Inferior parietal cortex (tissue), 1 donor: ENCODE measurements around the gene SRRM2.

Source experiments
- DNase-seq: peaks from one replicate; pipeline ENCODE4 v3.0.0-alpha.2; 2016; ENCODE audit errors: extremely low spot score

The SRRM2 gene

DNA sequence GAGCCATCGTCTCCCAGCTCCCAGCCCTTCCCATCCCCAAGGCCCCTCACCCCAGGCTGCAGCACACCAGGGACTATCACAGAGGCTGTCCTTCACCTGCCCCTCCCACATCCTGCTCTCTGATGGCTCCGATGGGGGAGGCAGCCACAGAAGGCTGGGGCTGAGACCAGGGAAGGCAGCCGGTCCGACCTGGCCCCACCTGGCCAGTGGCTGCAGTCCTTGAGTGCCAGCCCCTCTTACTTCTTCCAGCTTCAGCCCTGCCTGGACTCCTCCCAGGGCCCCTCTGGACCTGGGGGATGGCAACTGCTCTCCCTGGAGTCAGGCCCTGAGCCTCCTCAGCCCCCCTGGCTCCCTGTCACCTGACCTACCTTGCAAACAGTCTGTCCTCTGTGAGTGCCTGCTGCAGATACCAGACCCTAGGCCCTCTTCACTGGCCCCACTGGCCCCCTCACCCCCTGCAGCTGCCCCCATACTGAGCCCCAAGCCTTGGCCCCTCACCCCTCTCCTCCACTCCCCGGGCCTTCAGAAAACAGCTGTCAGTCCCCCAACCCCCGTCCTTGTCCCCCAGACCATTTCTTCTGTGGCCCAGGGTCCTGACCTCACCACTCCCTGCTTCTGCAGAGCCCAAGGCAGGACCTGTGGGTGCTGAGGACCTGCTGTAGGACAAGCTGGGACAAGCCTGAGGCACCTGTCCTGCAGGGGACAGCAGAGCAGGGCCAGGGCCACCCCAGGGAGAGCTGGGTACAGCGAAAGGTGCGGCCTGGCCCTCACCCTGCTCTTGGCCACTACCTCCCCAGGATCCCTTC lies 12.6 kb upstream of the SRRM2 start:
- DNase-seq, result no peak

DNA sequence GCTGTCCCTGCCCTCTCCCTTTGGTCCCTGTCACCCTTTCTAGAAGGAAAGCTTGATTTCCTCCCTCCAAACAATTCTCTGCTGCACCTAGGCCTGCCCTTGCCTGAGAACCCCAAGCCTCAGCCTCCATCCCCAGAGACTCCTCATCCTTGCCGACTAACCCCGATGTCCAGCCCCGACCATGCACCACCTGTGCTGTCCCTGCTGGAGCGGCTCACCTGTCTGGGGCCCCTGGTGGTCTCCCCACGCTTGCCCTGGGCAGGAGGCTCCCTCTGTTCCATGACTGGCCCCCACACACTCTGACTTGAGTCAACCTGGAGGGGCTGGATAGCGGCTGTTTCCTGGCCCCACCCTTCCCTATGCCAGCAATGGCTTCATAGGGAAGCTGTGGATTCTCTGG lies 12.0 kb upstream of the SRRM2 start:
- DNase-seq, result no peak

DNA sequence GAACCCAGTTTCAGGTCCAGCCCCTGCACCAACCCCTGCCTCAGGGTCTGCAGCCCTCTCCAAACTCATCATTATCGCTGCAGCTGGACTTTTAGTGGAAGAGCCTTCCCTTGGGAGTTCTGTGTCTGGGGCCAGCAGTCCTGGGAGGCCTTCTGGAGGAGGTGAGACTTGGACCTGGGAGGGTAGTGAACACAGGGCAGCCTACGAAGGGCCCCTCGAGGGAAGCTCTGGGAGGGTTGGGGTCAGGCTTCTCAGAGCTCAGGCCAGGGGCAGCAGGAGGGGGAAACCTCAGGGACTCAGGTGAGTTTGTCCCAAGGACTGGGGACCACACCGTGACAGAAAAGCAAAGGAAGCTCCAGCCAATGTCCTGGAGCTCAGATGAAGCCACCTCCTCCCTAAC lies 11.3 kb upstream of the SRRM2 start:
- DNase-seq, result no peak

DNA sequence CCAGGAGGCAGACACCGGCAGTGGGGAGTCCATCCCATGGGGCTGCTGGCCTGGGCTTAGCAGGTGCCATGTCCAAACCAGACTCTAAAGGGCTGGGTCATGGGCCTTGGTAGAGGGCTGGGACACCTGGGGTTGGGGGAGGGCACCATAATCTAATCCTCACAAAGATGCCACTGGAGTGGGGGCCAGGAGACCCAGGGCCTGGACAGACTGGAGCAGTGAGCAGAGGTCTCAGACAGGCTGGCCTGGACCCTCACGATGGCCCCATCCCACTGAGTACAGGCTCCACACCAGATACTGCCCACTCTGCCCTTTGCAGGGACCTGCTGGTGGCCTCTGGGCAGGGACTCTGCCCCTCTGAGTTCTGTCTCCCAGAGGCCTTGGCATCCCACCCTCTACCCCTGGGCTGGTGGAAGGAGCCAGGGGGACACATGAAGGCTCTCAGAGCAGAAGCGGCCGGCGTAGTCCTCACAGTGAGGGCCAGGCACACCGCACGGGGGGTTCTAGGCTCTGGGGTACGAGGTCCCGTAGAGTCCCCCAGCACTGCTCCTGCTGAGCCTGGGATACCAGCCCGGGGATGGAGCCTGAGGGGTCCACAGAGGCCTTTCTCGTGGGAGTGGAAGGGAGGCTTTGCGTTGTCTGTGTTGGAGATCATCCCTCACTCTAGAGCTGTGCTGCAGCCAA lies 10.0 kb upstream of the SRRM2 start:
- no peak for DNase-seq

DNA sequence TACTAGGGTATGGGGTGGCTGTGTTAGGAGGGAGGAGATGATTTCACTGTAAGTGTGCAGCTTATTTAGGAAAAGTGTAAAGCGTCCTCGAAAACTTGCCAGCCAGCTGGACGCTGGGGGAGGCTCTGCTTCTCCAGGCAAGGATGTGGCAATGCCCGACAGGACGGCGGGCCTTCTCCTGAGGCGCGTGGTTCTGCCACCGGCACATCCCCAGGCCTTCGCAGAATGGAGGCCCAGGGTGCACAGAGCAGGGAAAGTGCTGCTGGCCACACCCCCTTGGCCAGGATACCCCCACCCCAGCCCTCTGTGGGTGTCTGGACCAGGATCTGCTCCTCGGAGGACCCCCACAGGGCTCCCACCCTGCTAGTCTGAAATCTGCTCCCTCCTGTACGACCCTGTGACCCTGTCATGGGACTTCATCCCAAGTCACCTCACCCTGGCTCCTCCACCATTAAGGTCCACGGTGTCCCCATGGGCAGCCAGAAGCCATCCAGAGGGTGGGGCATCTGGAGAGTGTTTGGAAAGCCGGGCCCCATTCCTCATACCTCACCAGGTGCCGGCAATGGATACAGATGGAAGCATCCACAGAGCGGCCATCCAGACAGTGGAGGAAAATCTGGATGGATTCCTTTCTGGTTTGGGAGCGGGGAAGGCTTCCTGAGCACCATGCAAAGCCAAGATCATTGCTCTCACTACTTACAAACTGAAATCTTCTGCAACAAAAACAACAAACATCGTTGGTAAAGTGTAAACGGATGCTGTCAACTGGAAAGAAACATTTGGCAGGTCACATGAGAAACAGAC lies 9.2 kb upstream of the SRRM2 start:
- no peak for DNase-seq

DNA sequence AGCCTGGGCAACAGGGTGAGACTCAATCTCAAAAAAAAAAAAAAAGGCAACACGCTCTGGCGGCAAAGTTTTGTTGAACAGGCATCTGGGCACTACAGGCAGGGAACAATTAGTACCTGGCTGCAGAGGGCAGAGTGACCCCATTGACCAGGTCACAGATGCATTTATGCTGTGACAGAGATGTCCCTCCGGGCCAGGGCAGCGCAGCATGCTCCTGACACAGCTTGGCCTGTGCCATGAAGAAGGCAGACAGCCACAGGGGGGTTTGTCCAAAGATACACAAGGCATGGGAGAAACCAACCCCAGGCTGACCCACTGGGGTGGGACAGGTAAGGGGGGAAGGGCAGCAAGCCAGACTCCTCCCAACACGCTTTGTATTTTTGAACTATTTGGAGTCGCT lies 7.7 kb upstream of the SRRM2 start:
- no peak for DNase-seq

DNA sequence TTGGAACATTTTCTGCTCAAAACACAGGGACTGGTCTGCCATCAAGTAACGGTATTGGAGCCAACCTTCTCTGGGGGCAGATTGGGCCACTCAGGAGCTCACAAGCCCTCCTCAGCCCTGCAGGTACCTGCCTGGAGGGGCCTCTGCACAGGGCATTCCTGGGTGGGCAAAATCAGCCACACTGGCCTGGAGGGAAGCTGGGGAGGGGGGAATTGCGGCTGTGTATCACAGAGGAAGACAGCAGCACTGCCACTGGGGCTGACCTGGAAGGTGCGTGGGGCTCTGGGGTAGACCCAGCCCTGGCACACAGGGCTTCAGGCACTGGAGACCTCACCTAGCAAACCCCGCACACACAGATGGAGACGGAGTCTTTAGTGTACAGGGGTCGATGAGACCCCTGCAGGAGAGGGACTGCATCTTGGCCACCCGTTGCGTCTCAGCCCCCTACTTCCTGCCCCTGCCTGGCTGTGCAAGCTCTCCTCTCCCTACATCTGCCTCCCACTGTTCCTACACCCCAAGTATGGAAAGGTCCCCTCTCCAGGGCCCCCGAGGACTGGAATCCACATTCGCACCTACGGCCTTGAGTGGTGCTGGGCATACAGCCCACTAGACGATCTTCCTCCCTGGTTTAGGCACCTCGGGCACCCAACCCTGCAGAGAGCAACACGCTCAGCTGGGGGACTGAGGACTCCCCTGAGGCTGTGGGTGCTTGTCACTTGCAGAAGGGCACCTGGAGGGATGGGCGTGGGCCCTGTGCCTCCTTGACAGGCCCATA lies 7.1 kb upstream of the SRRM2 start:
- DNase-seq, result no peak

DNA sequence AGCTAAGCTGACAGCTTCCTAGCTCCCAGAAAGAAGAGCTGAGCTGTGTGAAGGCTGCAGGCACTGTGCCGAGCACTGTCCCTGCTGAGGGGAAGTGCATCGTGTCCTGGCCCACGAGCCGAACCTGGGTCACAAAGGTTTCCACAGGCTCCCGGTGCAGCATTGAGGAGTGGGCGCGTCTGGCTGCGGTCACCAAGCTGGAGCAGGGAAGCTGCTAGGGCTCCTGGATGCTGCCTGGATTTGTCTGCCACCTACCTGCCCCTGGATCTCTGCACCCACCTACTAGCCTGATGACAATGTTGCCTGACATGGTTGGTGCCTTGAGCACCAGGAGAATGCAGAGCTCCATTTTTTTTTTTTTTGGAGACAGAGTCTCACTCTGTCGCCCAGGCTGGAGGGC lies 6.5 kb upstream of the SRRM2 start:
- no peak for DNase-seq

DNA sequence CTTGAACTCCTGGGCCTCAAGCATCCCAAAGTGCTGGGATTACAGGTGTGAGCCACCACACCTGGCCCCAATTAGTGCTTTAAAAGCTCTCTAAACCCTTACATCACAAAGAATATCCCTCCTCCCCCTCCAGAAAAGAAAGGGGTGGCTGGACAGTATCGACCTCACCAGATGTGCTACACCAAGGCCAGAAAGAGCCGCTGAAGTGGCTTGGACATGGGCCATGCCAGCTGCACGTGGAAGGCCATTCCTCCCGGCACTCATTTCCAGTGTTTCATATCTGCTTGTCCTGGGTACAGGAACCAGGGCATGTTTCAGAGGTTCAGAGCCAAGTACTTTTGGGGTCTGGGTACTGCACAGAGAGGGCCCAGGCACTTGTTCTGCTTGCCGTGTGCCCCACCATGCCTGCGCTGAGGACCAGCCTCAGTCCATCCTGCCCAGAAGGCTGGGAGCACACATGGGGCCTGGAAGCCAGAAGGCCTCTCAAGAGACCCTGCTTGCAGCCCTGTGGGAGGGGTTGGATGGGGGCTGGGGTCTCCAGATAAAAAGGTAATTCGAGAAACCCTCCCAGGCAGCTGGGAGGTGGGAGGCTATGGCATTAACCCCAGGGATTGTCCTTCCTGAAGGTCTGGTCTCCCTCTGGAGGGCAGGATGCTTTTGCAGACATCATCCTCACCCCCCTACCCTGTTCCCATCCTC lies 3.5 kb upstream of the SRRM2 start:
- no peak for DNase-seq

DNA sequence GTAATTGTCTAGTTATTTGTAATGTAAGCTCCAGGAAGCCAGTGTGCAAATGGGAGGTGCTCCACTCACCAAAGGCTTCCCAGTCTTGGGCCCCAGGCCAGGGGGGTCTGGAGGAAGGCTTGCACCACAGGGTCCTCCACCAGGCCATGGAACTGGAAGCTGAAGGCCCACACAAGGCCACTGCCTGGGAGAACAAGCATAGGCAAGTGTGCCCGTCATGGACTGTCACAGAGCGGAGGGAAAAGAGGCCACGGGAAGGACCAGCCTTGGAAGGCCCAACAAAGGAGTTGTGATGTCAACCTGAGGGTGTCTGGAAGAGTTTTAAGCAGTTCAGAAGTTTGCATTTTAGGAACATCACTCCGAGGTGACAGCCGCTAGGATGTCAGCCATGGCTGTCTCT lies 3.0 kb upstream of the SRRM2 start:
- DNase-seq, result no peak

DNA sequence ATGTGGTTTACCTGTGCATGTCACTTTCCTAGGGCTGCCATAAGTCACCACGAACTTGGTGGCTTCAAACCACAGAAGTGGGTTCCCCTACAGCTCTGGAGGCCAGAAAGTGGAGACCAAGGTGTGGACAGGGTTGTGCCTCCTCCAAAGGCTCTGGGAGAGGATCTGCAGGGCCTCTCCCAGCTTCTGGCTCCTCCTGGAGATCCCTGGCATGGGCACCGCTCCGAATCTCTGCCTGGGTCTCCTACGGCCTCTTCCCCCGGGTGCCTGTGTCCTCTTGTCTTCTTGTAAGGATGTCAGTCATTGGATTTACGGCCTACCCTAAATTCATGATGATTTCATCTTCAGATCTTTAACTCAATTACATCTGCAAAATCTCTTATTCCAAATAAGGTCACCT lies 2.5 kb upstream of the SRRM2 start:
- no peak for DNase-seq

DNA sequence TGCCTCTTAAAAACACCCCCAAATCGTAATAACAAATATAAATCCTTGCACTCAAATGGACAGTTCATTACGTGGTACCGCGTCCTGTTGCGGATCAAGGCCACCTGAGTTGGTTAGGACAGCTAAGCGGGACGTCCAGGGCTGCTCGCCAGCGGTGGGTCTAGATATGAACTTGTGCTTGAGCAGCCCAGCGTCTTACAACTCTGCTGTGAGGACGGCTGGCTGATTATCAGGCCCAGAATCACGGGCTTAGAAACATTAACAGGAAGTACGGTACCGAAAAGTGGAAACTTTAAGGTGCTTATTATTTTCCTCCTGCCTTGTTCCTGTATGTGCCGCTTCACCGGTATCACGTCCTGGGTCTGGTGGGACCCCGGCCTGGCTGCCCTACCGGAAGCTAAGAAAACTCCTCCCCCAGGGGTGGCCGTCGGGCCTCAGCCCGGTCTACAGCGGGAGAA lies 832 bp upstream of the SRRM2 start:
- DNase-seq, result no peak

DNA sequence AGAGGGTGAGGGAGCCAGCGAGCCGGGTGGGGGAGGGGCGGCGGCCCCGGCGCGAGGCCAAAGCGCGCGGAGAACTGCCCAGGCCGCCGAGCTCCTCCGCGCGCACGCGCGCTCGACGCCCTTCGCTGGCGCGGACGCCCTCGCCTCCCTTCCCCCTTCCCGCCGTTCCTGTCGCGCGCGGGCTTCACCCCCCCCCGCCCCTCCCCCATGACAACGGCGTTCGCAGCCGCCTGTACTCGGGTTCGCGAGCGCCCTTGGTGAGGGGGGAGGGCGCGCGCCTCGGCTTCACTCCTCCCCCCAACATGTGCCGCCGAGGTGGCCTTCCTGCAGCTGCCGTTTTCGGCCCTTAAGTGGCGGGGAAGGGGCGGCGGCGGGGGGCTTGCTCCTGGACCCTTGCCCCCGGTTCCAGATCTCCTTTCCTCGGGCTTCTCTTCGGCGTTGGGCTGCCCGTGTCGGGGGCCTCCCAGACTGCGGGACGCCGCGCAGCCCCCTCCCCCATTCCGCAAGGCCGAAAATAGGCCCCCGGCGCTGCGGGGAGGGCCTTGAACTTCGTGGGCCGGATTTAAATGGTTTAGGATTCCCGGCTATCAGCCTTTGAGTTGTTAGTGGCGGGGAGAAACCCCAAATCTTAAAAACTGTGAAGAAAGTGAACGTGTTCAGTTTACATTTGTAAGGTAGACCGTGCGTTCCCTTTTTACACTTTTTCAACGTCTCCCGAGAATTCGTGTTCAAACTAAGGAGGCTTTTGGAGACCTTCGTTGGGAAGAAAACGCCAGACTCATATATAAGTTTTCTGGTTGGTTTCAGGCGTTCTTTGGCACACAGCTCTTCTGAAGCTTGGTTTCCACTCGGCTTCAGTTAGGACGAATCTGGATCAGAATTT lies 653 bp downstream of the SRRM2 start:
- DNase-seq, result peak; percentile 74

DNA sequence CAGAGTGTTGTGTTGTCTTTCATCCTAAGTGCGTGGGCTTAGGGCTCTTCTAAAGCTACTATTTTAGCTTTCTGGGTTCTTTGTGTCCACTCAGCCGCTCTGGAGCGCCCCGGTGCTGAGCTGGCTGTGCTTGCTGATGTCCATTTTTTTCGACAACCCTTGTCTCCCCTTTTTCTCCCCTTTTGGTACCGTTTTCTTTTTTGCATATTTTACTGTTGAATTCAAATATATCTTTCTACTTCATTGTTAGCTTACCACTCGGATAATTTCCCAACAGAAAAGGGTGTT lies 1.2 kb downstream of the SRRM2 start:
- DNase-seq, result no peak

DNA sequence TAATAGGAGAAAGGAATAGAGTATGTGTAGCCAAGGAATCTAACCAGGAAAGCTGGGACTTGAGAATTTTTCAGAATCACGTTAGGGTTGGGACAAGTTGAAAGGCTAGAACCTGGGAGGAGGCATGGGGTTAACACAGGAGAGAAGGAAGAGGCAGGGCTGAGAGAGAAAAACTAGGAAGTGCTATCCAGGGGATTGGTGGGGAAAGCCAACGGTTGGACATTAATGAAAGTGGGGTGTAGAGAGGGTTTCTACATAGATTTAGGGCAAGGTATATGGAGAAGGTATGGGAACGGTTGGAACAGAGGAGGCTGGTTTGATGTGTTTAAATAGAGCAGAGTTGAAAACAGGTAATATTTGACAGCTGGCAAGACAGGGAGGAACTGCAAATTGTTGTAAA lies 2.7 kb downstream of the SRRM2 start:
- DNase-seq, result no peak

DNA sequence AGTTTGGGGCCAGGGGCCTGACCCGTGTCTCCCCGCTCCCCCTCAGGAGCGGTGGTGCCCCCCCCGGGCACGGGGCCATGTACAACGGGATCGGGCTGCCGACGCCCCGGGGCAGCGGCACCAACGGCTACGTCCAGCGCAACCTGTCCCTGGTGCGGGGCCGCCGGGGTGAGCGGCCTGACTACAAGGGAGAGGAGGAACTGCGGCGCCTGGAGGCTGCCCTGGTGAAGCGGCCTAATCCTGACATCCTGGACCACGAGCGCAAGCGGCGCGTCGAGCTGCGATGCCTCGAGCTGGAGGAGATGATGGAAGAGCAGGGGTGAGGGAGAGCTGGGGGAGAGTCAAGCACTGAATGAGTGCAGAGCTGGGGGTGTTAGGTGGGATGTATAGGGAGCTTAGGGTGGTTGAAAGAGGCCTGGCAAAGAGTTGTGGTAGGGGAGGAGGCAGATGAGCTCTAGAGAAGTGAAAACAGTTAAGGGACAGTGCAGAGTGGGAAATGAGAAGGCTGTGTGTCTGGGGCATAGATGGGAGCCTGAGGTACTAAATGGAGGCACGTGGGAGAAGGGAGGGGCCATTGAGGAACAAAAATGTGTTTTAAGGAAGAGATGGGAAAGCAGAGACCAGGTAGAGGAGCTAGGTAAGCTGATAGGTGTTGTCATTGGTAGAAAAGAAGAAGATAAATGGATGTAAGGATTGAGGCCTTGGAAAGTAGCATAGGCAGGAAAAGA lies 4.0 kb downstream of the SRRM2 start:
- no peak for DNase-seq

DNA sequence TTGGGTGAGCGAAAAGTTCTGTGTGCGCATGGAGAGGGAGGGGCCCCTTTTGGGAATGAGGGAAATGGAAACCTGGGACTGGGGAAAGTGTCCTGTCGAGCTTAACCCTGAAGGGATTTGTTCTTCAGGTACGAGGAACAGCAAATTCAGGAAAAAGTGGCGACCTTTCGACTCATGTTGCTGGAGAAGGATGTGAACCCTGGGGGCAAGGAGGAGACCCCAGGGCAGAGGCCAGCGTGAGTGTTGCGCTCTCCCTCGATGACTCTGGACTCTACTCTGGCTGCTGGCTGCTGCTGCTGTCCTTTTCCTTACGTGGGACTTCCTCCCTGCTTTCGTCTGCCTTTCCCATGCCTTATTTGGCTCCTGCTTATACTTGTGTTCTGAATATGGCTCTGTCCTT lies 4.9 kb downstream of the SRRM2 start:
- no peak for DNase-seq

DNA sequence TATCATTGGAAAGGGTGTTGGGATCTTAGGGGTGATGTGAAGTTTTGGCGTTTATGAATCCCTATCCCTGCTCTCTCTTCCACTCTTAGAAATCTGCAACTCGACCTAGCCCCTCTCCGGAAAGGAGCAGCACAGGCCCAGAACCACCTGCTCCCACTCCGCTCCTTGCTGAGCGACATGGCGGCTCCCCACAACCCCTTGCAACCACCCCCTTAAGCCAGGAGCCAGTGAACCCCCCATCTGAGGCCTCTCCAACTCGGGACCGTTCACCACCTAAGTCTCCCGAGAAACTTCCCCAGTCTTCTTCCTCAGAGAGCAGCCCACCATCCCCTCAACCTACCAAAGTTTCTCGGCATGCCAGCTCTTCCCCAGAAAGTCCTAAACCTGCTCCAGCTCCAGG lies 9.0 kb downstream of the SRRM2 start:
- no peak for DNase-seq

DNA sequence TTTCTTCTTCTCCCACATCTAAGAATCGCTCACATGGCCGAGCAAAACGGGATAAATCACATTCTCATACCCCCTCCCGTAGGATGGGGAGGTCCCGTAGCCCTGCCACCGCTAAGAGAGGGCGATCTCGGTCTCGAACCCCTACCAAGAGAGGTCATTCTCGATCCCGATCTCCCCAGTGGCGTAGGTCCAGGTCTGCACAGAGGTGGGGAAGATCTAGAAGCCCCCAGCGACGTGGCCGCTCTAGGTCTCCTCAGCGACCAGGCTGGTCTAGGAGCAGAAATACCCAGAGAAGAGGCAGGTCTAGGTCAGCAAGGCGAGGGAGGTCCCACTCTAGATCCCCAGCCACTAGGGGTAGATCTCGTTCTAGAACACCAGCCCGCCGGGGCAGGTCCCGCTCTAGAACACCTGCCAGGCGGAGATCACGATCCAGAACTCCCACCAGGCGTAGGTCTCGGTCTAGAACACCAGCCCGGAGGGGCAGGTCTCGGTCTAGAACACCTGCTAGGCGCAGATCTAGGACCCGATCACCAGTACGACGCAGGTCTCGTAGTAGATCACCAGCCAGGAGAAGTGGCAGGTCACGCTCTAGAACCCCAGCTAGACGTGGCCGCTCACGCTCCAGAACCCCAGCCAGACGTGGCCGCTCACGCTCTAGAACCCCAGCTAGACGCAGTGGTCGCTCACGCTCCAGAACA lies 9.6 kb downstream of the SRRM2 start:
- no peak for DNase-seq
